NCI-H524 (cell line): ENCODE results near the gene KIAA0930.

Experiments used
- DNase-seq, 2 experiments: peaks; one replicate each; lab custom pipeline; 2025; lab: John Stamatoyannopoulos, UW

Gene KIAA0930

GRCh38 chr22:45237065-45237990 lies 3.4 kb downstream of the KIAA0930 start:
- no peak for DNase-seq

DNA sequence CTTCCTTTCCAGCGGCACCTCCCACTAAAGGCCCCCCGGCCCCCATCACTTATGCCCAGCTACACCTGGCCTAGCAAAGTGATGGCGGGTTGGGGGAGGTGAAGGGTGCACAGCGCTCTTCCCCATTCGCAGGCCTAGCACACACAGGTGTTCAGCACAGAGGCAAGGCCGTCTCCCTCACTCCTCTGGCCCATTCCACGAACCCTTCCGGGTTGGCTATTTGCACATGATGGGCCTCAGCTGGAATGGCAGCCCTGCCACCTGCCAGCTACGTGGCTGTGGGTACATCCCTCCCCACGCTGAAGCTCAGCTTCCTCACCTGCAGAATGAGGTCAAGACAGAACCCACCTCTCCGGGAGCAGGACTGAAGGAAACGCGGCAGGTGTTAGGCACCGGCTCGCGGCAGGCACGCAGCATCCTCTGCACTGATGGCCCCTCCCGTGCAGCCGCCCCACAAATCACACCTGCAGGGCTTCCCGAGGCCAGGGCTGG lies 4.8 kb downstream of the KIAA0930 start:
- no peak for DNase-seq

DNA sequence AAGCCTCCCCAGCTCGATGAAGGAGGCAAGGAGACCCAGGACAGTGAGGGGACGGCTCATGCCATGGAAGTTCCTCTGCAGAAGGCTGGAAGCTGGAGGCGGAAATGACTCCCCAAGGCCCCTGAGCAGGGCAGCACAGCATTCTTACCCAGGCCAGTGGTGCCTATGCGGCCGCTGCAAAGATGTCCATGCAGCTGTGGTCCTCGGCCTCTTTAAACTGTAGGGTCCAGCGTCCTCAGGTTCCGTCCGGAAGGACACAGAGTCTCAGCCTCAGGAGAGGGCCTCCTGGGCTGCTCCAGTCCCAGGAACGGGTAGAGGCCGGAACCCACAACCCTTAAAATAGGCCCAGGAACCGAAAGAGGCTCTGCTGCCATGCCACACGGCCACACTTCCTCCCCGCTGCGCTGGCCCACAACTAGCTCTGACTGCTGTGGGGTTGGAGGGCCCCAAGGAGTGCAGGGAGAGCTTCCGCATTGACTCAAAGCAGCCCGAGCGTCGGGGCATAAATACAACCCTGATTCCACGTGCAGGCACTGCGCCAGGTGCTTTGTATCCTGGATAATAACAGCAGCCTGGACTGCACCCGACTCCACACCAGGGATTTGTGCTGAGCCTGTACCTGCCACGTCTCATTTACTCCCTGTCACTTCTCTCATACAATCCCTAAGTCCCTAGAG lies 5.5 kb downstream of the KIAA0930 start:
- DNase-seq: no peak

- no peak for DNase-seq
Observed at GRCh38 chr22:45233827-45234226, 6.9 kb downstream of the KIAA0930 start.

- no peak for DNase-seq
Observed at GRCh38 chr22:45233386-45233785, 7.3 kb downstream of the KIAA0930 start.

DNA sequence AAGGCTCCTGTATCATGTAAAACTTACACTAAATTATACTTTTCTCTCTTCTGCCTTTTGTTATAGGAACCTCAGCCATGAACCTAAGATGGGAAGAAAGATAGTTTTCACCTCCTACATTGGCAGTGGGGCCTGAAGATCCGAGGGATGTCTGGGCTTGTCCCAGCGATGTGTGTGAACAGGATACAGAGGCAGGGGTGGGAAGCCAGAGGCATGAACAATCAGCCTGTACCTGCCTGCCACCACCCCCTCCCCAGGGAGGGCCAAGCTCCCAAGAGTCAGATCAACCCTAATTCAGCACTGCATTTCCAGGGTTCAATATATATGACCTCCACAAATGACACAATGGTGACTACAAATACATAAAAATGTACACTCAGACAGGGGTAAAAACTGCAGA lies 9.4 kb downstream of the KIAA0930 start:
- DNase-seq: no peak

GRCh38 chr22:45230026-45230721 lies 10.5 kb downstream of the KIAA0930 start:
- no peak for DNase-seq

GRCh38 chr22:45229181-45229580 lies 11.5 kb downstream of the KIAA0930 start:
- no peak for DNase-seq

GRCh38 chr22:45228401-45228754 lies 12.3 kb downstream of the KIAA0930 start:
- no peak for DNase-seq

- DNase-seq: no peak
Observed at GRCh38 chr22:45227645-45228400, 12.9 kb downstream of the KIAA0930 start.

GRCh38 chr22:45226503-45227186 lies 14.0 kb downstream of the KIAA0930 start:
- no peak for DNase-seq

DNA sequence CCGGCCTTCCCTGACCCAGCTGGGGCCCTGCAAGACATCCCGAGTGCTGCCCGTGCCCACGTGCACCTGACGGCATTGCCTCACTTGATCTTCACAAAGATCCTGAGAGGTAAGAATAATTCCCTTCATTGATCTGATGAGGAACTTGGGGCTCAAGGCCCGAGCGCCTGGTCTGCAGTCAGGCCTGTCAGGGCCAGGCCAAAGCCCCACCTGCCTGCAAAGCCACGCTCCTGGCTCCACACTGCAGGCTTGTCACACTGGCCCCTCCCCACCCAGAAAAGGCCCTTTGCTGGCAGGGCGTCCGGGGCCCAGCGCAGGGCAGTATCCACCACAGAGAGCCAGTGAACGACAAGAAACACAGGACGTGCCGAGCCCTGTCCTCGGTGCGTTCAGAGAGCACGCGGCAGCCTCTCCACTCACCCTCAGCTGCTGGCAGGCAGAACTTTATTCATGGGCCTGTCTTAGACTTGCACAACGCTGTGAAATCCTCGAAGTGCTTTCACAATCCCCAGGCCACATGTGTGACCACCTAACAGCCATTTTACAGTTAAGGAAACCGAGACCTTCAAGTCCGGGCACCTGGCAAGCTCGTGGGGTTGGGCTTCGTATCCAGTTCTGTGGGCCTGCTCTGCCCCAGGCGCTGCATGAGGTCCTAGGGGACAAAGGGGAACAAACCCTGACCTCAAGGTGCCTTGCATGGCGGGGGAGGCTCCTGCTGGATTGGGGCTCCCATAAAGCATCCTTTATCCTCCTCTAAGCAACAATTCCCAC lies 14.8 kb downstream of the KIAA0930 start:
- DNase-seq: no peak

DNA sequence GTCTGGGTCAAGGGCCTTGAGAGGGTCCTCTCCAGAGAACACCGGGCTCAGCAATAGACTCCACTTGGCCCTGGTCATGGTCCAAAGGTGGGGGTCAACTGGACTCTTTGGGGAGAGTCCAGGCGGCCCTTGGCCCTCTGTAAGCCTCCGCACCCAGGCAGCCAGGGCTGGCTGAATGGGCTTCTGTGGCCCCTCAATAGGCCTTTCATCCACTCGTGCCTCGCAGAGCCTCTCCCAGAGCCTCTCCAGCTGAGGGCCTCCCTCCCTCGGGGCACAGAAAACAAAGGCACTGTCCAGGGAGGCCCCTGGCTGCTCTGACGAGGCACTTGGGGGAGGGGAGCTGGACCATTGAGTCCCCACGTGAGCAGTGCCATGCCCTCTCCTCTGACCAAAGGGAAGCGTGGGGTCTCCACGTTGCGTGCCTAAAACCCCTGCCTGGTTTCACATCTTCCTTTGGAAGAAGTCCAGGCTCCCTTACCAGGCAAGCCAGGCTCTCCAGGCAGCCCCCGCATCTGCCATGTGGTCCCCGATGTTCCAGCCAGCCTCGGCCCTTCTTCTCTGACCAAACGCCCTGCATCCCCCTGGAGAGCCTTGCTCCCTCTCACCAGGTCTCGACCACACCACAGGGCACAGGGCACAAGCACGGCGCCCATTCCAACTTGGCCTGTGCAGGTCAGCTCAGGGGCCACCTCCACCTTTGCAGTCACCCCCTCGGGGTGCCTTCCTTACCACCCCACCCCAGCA lies 15.5 kb downstream of the KIAA0930 start:
- DNase-seq: no peak

GRCh38 chr22:45224331-45224730 lies 16.4 kb downstream of the KIAA0930 start:
- no peak for DNase-seq

- peak; percentile 45 to 81 for DNase-seq
Observed at GRCh38 chr22:45223304-45224117, 17.2 kb downstream of the KIAA0930 start.

DNA sequence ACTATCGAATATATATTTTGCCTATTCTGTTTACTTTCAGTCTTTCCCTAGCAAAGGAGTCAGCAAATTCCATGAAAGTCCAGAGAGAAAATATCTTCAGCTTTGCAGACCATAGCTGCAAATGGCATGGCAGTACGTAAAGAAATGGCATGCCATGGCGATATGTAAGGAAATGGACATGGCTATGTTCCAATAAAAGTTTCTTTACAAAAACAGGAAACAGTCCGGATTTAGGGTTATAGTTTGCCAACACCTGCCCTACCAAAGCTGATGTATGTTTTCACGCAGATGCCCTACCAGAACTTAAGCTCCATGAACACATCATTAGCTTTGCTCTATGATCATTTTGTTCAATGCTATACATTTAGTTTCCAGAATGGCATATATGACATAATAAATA lies 19.5 kb downstream of the KIAA0930 start:
- DNase-seq: no peak

DNA sequence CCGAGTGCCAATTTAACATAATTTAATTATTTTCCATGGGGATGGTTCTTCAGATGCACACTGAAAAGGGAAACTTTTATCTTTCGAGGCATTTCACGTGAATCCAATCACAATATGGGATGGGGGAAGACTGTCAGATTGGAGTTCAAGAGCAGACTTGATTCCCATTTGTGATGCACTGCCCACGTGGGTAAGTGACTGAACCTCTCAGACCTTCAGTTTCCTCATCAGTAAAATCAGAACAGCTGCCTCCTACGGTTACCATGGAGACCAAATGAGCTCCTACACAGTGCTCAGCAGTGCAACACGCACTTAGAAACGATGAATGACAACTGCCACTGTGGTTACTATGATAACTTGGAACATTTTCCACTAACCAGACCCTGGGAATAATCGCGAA lies 21.7 kb downstream of the KIAA0930 start:
- DNase-seq: peak; percentile 86 to 88

- DNase-seq: no peak
Observed at GRCh38 chr22:45217806-45218205, 22.9 kb downstream of the KIAA0930 start.

DNA sequence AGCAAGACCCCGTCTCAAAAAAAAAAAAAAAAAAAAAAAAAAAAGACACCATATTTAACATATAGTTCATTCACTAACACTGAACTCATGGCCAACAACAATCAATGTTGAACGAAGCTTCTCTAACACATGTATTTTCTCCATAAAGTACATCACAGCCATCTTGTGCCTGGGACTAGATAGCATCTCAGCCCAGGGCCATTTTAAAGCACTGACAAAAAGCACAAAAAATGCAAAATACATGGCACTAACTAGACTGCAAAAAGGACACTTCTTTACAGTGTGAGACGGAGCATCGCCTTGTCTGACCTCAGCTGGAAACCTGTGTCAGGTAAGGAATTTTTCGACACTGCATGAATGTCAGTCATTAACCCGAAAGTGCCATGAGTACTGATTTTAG lies 23.3 kb downstream of the KIAA0930 start:
- DNase-seq: no peak
